Activated T-cell treated with anti-CD3 and anti-CD28 coated beads for 4 hours (primary cell): ENCODE measurements around the gene PPP1R3F.
"Not testable (repeated sequence)": the region's sequence is repeated elsewhere in the genome, so short reads cannot be mapped to it uniquely, and the experiment has no call there.

Experiments used
- DNase-seq: peaks from one replicate; pipeline ENCODE4 v3.0.0-alpha.2; 2020

PPP1R3F gene

DNA sequence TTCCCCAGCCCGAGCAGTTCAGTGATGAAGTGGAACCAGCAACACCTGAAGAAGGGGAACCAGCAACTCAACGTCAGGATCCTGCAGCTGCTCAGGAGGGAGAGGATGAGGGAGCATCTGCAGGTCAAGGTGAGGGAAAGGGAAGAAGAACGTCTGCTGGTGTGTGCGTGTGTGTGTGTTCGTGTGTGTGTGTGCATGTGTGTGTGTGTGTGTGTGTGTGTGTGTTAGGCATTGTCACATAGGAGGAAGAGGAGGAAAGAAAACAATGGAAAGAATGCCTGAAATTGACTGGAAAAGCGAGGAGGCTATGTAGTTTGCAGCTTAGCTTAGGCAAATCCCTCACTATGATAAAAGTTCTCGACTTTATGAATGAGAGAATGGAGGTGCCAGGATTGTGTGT lies 54.1 kb downstream of the PPP1R3F start:
- not testable (repeated sequence) for DNase-seq

DNA sequence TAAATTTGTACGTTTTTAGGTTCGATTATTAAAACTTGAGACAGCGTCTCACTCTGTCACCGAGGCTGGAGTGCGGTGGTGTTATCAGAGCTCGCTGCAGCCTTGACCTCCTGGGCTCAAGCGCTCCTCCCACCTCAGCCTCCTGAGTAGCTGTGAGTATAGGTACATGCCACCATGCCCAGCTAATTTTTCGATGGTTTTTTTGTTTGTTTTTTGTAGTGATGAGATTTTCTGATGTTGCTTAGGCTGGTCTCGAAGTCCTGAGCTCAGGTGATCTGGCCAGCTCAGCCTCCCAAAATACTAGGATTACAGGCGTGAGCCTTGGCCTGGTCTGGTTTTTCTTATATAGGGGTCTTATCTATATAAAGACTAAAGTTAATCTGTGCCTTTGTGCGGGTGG lies 60.8 kb downstream of the PPP1R3F start:
- DNase-seq, result not testable (repeated sequence)

DNA sequence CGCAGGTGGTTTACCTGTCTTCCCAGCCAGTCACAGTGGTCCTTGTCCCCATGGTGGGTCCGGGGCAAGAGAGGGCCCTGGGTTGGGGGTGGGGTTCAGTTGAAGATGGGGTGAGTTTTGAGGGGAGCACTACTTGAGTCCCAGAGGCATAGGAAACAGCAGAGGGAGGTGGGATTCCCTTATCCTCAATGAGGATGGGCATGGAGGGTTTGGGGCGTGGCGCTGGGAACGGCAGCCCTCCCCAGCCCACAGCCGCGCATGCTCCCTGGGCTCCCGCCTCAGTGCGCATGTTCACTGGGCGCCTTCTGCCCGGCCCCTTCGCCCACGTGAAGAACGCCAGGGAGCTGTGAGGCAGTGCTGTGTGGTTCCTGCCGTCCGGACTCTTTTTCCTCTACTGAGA lies 61.7 kb downstream of the PPP1R3F start, which contains the start of gene GAGE13:
TSS of gene GAGE13 (plus strand) at position 301 of the 400 bp plus-strand sequence. CDS start 1,156 bp downstream, outside the sequence.
- DNase-seq, result not testable (repeated sequence)

DNA sequence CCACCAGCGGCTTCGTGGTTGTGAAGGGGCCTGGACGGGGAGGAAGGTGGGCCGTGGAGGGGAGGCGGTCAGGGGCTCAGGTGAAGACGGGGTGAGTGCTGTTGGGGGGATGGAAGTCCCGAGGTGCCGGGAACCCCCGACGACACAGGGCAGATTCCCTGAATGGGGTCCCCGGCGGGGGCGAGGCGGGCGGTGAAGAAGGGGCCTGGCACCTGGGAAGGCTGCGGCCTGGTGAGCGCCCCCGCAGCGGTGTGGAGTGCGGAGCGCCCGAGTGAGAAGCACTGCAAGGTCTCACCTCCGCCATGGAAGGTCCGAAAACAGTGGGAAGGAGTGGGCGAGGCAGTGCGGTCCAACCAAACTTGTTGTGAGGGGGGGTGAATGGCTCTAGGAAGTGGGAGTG lies 62.2 kb downstream of the PPP1R3F start:
- not testable (repeated sequence) for DNase-seq
